Esophagus squamous epithelium (tissue), 4 donors: ENCODE results near the gene BMP8A.

Experiments used
- POLR2A ChIP-seq, 4 donors: fragments of 450-650 bp; IDR thresholded peaks; one replicate each; pipeline ENCODE4 v1.6.1; 2017; ENCODE audit warnings: antibody characterized with exemption in 4 of 4, mild to moderate bottlenecking in 4 of 4, moderate library complexity in 3 of 4
- TF ChIP-seq, protein P1 (sequence below), 6 experiments: fragments of 450-650 bp in 4 of 6; fragments of 200-600 bp in 2 of 6; sonication (generic) in 2 of 6; IDR thresholded peaks; one replicate each; pipeline ENCODE4 v1.5.1; 2016 to 2019; ENCODE audit warnings: antibody characterized with exemption in 6 of 6, mild to moderate bottlenecking in 4 of 6, moderate library complexity in 4 of 6

DNA sequence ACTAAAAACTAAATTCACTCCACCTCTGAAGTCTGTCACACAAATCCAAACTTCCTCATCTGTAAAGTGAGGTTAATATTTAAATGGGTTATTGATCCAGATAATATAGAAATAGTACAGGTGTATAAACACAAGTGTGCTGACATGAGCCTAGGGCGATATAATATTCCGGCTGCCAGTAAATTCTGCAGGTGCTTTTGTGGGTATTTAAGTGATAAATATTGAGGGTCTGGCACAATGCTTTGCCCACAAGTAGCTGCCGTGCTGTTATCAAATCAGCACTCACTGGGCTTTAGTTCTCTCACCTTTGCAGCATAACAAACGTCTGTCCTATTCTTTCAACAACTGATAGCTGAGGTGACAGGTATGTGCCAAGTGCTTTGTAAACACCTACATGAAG, 77.6 kb downstream of the BMP8A start:
- TF ChIP-seq, protein P1, sequence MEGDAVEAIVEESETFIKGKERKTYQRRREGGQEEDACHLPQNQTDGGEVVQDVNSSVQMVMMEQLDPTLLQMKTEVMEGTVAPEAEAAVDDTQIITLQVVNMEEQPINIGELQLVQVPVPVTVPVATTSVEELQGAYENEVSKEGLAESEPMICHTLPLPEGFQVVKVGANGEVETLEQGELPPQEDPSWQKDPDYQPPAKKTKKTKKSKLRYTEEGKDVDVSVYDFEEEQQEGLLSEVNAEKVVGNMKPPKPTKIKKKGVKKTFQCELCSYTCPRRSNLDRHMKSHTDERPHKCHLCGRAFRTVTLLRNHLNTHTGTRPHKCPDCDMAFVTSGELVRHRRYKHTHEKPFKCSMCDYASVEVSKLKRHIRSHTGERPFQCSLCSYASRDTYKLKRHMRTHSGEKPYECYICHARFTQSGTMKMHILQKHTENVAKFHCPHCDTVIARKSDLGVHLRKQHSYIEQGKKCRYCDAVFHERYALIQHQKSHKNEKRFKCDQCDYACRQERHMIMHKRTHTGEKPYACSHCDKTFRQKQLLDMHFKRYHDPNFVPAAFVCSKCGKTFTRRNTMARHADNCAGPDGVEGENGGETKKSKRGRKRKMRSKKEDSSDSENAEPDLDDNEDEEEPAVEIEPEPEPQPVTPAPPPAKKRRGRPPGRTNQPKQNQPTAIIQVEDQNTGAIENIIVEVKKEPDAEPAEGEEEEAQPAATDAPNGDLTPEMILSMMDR (IDR thresholded peaks at IDR 0.05) = no peak
- no peak for TF ChIP-seq POLR2A (IDR thresholded peaks at IDR 0.05)
